Left renal cortex interstitium (tissue), 4 donors: ENCODE results near the gene ADGRL3. TPM values are rescaled to one million over a fixed set of nuclear protein-coding genes. Genes with fewer than 3 reads are reported as not detected.

ENCODE experiments used
- DNase-seq, 4 donors: peaks; one replicate each; pipeline ENCODE4 v3.0.0-alpha.2; 2013; ENCODE audit warnings: low read depth in 4 of 4, low spot score in 2 of 4, missing footprints in 1 of 4
- polyA plus RNA-seq, 4 donors: library from polyadenylated mRNA; unstranded; fragments of 120-200 nt; gene quantifications; one replicate each; pipeline ENCODE4 v1.2.1, GENCODE V29; 2013; ENCODE audit not compliant: insufficient read length in 4 of 4

The ADGRL3 gene
- polyA plus RNA-seq, 4 donors, result 23.7 to 27.9 (median 24.9) TPM

GRCh38 chr4:61407642-61408618, 207.8 kb downstream of the ADGRL3 start:
- DNase-seq, result no peak

GRCh38 chr4:61408861-61409260, 208.7 kb downstream of the ADGRL3 start:
- DNase-seq, result no peak

DNA sequence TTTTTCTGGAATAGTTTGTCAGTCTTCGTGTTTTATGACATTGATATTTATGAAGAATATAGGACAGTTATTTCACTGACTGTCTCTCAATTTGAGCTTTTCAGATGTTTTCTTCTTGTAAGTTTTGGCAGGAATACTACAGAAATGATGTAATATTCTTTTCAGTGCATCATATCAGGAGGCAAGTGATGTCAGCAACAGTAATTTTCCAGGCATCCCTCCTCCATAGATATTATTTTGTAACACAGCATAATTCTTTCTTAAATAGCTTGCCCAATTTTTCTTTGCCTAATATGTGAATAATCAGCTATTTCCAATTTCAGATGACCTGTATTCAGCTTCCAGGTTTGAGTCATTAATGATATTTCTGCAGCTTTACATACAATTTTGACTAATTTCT, 211.1 kb downstream of the ADGRL3 start:
- DNase-seq, result no peak

- no peak for DNase-seq
These were observed 225.2 kb downstream of the ADGRL3 start for GRCh38 chr4:61425315-61425714.

DNA sequence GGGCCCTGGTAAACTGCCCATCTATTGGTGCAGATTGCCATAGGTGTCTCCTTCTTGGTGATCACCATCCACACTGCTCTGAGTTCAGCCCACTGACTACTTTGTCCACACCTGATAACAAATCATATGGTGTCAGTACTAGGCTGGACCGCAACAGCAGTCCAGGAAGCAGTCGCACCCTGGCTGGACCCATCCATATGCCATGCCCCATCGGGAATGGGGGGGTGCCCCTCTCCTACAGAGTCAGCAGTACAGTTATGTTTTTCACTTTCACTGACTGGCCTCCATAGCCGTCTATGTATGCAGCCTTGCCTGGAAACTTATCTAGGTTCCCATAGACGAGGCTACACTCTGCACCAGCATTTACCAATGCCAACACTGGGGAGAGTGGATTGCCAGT, 226.1 kb downstream of the ADGRL3 start:
- no peak for DNase-seq

GRCh38 chr4:61427099-61427817, 227.1 kb downstream of the ADGRL3 start:
- DNase-seq, result no peak

- DNase-seq, result no peak
These were observed 227.8 kb downstream of the ADGRL3 start for GRCh38 chr4:61427818-61428495.

GRCh38 chr4:61428950-61429349, 228.8 kb downstream of the ADGRL3 start:
- DNase-seq, result no peak

GRCh38 chr4:61431131-61431530, 231.0 kb downstream of the ADGRL3 start:
- no peak for DNase-seq

DNA sequence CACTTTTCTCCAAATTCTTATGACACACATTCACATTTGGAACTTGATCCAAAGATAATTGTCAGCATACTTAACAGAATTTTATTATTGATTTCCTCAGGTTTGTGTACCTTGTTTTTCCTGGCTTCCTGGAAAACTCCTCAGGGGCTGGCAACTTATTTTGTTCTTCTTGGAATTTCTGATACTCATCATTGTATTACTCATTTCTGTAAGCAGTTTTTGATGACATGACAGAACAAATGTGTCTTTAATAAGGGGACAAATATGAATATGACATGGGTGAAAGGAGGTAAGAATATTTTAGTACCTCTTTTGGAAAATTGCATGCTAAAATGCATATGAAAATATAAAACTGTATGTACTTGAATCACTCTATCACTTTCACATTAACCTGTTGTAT, 237.8 kb downstream of the ADGRL3 start:
- DNase-seq, result no peak

GRCh38 chr4:61440321-61440720, 240.2 kb downstream of the ADGRL3 start:
- DNase-seq, result no peak

DNA sequence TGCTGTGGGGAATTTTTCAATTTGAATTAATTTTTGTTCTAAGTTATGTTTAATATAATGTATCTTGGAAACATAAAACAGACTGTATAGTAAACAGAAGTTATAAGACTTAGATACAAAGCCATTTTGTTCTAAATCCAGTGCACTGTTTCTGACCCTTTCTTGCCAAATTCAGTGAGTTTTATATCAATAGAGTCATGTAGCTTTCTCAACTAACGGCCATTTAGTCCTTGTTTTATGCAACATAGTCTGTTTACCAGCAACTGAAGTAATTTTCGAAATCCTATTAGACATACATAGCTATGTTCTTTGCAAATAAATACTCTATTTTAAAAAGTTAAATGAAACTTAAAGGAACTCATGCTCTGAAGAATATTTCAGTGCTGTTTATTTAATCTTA, 242.8 kb downstream of the ADGRL3 start:
- no peak for DNase-seq

DNA sequence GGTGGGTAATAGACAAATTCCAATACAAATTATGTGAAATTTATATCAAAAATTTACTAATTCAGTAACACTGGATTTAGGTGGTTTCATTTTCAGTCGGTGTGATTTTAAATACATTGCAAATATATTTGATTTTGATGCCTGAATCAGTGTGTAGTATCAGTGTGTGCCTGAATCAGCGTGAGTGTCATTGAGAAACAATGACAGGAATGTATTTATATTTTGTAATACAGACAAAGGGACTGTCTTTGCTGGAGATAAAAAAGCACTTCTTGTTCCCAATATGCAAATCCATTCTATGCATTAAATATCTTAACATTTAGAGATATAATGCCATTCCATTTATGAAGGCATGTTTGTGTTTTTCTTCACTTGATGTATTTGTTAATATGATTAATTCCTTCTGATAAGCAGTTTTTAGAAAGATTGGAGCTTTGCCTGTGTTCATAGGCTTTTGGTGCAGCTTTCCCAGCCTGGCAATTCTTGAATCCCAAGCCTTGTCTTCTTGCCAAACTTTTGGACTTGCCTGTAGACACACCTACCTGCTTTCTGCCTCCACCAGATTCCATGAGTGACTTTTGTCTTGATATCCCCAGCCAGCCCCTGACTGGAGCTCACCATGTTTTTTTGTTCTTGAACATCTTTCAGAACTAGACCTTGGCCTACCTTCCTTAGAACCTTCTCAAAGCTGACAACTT, 243.8 kb downstream of the ADGRL3 start:
- no peak for DNase-seq

DNA sequence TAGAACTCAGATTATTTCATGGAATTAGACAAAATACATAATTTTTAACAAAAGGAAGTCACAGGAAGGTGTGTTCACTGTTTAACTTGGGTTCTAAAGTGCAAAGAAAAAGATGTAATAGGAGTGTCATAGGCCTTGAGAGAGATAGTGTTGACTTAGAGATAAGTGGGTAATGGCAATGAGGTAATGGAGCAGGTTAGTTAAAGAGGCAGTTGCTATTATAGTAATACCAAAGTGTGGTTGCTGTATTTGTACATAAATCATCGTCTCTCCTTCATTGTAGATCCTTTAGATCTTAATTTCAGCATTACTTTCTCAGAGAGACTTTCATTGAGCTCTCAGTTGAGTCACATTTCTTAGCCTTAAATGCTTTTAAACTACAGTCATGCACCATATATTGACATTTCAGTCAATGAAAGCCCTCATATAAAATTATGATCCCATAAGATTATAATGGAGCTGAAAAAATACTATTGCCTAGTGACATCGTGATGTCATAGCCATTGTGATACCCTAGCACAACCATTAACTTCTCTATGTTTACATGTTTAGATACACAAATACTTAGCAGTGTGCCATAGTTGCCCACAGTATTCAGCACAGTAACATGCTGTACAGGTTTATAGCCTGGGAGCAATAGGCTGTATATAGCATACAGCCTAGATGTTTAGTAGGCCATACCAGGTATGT, 245.4 kb downstream of the ADGRL3 start:
- DNase-seq, result no peak

DNA sequence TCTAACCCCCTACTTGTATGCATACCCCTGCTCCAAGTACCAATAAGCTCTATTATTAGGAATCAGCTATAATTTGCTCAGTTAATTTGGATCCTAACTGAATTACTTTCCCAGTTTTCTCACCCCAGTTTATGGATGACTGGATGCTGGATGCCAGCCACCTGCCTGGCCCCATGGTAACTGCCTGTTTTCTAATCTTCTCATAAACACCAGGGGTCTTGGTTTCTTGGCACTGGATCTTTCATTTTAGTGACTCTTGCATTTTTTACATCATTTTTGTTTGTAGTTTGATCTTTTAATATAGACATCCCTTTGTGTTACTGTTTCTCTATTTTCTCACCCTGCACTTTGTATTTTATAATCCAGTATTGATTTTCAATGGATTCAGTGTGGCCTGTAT, 246.8 kb downstream of the ADGRL3 start:
- no peak for DNase-seq

DNA sequence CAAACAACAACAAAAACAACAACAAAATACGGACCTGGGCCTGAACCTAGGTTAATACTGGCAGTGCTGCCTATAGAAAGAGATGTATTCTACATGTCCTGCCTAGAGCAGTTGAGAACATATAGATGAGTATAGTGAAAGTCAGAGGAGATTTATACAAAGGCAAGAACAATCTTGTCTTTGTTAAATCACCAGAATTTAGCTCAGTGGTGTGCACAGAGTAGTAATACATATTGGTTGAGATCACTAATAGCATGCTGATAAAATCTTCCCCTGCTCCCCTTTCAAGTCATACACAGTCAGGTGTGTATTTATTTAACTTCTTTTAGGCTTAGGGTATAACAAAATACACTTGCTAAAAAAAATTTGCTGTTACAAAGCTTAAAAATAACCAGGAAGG, 247.8 kb downstream of the ADGRL3 start:
- no peak for DNase-seq

GRCh38 chr4:61451935-61452334, 251.8 kb downstream of the ADGRL3 start:
- no peak for DNase-seq

DNA sequence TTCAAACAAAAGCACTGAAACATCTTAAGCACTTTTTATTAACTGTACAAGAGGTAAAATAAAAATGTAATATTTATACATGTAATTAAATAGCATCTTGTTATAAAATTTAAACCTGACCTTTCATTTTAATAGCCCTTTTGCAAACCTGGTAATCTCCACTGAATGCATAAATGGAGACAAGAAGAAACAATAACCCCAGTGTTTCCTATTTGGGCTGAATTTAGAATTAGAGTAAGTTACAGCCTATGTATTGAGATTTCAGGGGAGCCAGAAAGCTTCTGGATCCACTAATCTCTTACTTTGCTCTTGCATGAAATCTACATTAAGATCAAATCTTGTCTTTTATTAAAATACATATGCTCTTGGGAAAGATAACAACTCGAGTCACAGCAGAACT, 261.8 kb downstream of the ADGRL3 start:
- no peak for DNase-seq

GRCh38 chr4:61462451-61463326, 262.6 kb downstream of the ADGRL3 start:
- no peak for DNase-seq
